Lower leg skin (tissue), 3 donors: ENCODE results near the gene FAU.

Experiments
- POLR2A ChIP-seq, 2 donors: fragments of 450-650 bp; IDR thresholded peaks; one replicate each; pipeline ENCODE4 v1.6.1; 2016 to 2017; ENCODE audit warnings: antibody characterized with exemption in 2 of 2, mild to moderate bottlenecking in 1 of 2, moderate library complexity in 1 of 2
- TF ChIP-seq, protein P1 (sequence below), 3 donors: fragments of 450-650 bp; IDR thresholded peaks; one replicate each; pipeline ENCODE4 v1.5.1; 2016; ENCODE audit warnings: antibody characterized with exemption in 3 of 3, mild to moderate bottlenecking in 3 of 3, moderate library complexity in 2 of 3

DNA sequence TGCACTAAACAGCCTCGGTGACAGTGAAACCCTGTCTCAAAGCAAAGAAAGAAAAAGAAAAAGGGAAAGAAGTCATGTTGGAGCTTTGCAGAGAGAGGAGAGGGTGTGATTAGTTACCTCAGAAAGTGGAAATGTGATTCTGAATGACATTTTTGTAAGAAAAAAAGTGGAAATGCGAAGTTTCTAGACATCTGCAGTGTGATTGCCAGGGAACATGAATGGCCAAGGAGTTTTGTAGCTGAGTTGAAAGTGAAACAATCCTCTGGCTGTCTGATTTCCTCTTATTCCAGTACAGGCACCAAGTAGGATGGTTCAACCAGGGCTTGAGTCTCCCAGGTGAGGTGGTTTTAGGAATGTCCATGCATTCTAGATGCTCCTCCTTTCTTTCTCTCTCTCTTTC is 30.2 kb upstream of the FAU start:
- TF ChIP-seq, protein P1, sequence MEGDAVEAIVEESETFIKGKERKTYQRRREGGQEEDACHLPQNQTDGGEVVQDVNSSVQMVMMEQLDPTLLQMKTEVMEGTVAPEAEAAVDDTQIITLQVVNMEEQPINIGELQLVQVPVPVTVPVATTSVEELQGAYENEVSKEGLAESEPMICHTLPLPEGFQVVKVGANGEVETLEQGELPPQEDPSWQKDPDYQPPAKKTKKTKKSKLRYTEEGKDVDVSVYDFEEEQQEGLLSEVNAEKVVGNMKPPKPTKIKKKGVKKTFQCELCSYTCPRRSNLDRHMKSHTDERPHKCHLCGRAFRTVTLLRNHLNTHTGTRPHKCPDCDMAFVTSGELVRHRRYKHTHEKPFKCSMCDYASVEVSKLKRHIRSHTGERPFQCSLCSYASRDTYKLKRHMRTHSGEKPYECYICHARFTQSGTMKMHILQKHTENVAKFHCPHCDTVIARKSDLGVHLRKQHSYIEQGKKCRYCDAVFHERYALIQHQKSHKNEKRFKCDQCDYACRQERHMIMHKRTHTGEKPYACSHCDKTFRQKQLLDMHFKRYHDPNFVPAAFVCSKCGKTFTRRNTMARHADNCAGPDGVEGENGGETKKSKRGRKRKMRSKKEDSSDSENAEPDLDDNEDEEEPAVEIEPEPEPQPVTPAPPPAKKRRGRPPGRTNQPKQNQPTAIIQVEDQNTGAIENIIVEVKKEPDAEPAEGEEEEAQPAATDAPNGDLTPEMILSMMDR (IDR thresholded peaks at IDR 0.05) = no peak
- no peak for TF ChIP-seq POLR2A (IDR thresholded peaks at IDR 0.05)
